WERI-Rb-1 (cell line): ENCODE measurements around the gene COX6B1.

Source experiments
- DNase-seq: peaks from one replicate; pipeline ENCODE4 v3.0.0-alpha.2; 2020
- H3K27ac ChIP-seq: fragments of 250-450 bp; sonication (Bioruptor Pico); 2 replicates; pipeline ENCODE4 v1.5.1; 2020; ENCODE audit warnings: mild to moderate bottlenecking, moderate library complexity
- H3K27me3 ChIP-seq: fragments of 250-450 bp; sonication (Bioruptor Pico); 2 replicates; pipeline ENCODE4 v1.5.1; 2021; ENCODE audit warnings: mild to moderate bottlenecking, low read depth, moderate library complexity; ENCODE audit not compliant: insufficient read depth, severe bottlenecking
- H3K36me3 ChIP-seq: fragments of 250-450 bp; sonication (Bioruptor Pico); 2 replicates; pipeline ENCODE4 v1.5.1; 2020; ENCODE audit warnings: mild to moderate bottlenecking, moderate library complexity
- H3K4me3 ChIP-seq: 2 replicates; pipeline ENCODE4 v1.5.1; 2011; ENCODE audit warnings: low read depth, mild to moderate bottlenecking, control low read depth, low read length
- H3K9me3 ChIP-seq: fragments of 250-450 bp; sonication (Bioruptor Pico); 2 replicates; pipeline ENCODE4 v1.5.1; 2021; ENCODE audit warnings: mild to moderate bottlenecking, moderate library complexity; ENCODE audit not compliant: severe bottlenecking
- CTCF ChIP-seq: IDR thresholded peaks from 2 replicates; pipeline ENCODE4 v1.5.1; 2011; ENCODE audit warnings: low read depth, mild to moderate bottlenecking, control low read depth, inconsistent platforms, low read length

COX6B1 gene

GRCh38 chr19:35628565-35629331 lies 19.4 kb upstream of the COX6B1 start, which contains the start of gene RBM42:
Gene RBM42, plus strand, starts transcription at chr19:35629036. Its CDS starts 118 bp downstream, at chr19:35629154.
- no peak for TF ChIP-seq CTCF
- Histone ChIP-seq H3K4me3 (peak within 1 kb of the TSS; percentile 97), H3K36me3 (peaks cover 35% of the 10 kb centered on the region), H3K9me3 (no peaks in the 10 kb centered on the region), H3K27ac (peak within 1 kb of the TSS; percentile 79), H3K27me3 (no peaks in the 10 kb centered on the region)
- peak; percentile 97 for DNase-seq

GRCh38 chr19:35629332-35629633 lies 18.8 kb upstream of the COX6B1 start:
- Histone ChIP-seq H3K9me3 (no peaks in the 10 kb centered on the region), H3K36me3 (peaks cover 41% of the 10 kb centered on the region), H3K27ac (peak overlapping the region; percentile 79), H3K27me3 (no peaks in the 10 kb centered on the region), H3K4me3 (peak overlapping the region; percentile 97)
- no peak for TF ChIP-seq CTCF
- DNase-seq = no peak

GRCh38 chr19:35633727-35634440 lies 14.2 kb upstream of the COX6B1 start:
- no peak for DNase-seq
- H3K9me3 ChIP-seq = no peaks in the 10 kb centered on the region
- H3K27me3 ChIP-seq = no peaks in the 10 kb centered on the region
- peaks cover 72% of the 10 kb centered on the region for H3K36me3 ChIP-seq
- H3K27ac ChIP-seq = no peak overlapping the region
- TF ChIP-seq CTCF = no peak
- no peak overlapping the region for H3K4me3 ChIP-seq

- Histone ChIP-seq H3K4me3 (no peak overlapping the region), H3K9me3 (no peaks in the 10 kb centered on the region), H3K36me3 (peaks cover 57% of the 10 kb centered on the region), H3K27me3 (no peaks in the 10 kb centered on the region), H3K27ac (no peak overlapping the region)
- no peak for DNase-seq
- no peak for TF ChIP-seq CTCF
Measured at GRCh38 chr19:35636651-35637050, 11.5 kb upstream of the COX6B1 start.

- TF ChIP-seq CTCF = no peak
- Histone ChIP-seq H3K36me3 (peaks cover 52% of the 10 kb centered on the region), H3K9me3 (no peaks in the 10 kb centered on the region), H3K27ac (no peak overlapping the region), H3K4me3 (no peak overlapping the region), H3K27me3 (no peaks in the 10 kb centered on the region)
- no peak for DNase-seq
Measured at GRCh38 chr19:35637165-35637564, 11.0 kb upstream of the COX6B1 start.
